ENCODE measurements around the gene KLHL34.

GRCh38 chrX:21675931-21676330, 17.8 kb upstream of the KLHL34 start:
- TF ChIP-seq CTCF (IDR thresholded peaks at IDR 0.05) = no peak
- TF ChIP-seq POLR2A (IDR thresholded peaks at IDR 0.05) = no peak

All from testis (tissue), 2 donors.